Measurements from ENCODE around the gene ZNF639. TPM values are rescaled to one million over a fixed set of nuclear protein-coding genes. Genes with fewer than 3 reads are reported as not detected.
"Not testable (repeated sequence)": the region's sequence is repeated elsewhere in the genome, so short reads cannot be mapped to it uniquely, and the experiment has no call there.

ZNF639 gene
- total RNA-seq, 1 donor from 2014 or later, result 29.8 TPM

GRCh38 chr3:179301645-179302044 lies 21.2 kb upstream of the ZNF639 start:
- no peaks in the 10 kb centered on the region for H3K36me3 Mint-ChIP-seq (ENCODE audit: low read depth, unreplicated experiment)
- DNase-seq (ENCODE audit: low spot score), result no peak
- H3K9me3 Mint-ChIP-seq (ENCODE audit: unreplicated experiment), result peaks cover 3% of the 10 kb centered on the region
- no peaks in the 10 kb centered on the region for H3K27me3 Mint-ChIP-seq (ENCODE audit: unreplicated experiment)
- H3K4me3 Mint-ChIP-seq (ENCODE audit: unreplicated experiment), result no peak overlapping the region
- peaks cover 9% of the 10 kb centered on the region for H3K4me1 Mint-ChIP-seq (ENCODE audit: unreplicated experiment)
- no peak for TF ChIP-seq CTCF (IDR thresholded peaks at IDR 0.05; ENCODE audit: unreplicated experiment)
- no peak overlapping the region for H3K27ac Mint-ChIP-seq (ENCODE audit: unreplicated experiment)

DNA sequence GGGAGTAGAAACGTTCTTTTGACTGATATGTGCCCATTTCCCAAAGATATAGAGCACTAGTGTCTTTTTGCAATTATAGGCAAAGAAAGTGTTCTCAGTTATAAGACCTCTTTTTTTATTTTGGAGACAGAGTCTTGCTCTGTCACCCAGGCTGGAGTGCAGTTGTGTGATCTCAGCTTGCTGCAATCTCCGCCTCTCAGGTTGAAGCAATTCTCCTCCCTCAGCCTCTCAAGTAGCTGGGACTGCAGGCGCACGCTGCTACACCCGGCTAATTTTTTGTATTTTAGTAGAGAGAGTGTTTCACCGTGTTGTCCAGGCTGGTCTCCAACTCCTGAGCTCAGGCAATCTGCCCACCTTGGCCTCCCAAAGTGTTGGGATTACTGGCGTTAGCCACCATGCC lies 20.7 kb upstream of the ZNF639 start:
- no peaks in the 10 kb centered on the region for H3K36me3 Mint-ChIP-seq (ENCODE audit: low read depth, unreplicated experiment)

DNA sequence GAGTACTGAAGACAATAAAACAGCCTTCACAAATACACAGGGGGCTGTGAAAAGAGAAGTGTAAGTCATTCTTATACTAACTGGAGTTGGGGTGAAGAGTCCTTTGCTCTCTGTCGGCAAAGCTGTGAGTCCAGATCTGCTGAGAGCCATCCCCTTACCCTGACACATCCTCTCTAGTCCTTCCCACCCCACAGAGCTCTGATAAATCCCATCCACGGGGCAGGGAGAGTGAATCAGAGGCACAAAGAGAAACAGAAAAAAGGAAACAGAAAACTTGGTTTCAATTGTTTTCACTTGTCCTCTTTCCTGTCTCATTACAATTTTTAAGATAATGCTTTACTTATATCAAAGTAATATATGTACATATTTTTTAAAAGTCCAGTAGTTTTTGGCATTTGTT lies 18.2 kb upstream of the ZNF639 start:
- Mint-ChIP-seq H3K9me3 (ENCODE audit: unreplicated experiment) (peaks cover 3% of the 10 kb centered on the region), H3K27ac (ENCODE audit: unreplicated experiment) (no peak overlapping the region), H3K27me3 (ENCODE audit: unreplicated experiment) (no peaks in the 10 kb centered on the region), H3K4me1 (ENCODE audit: unreplicated experiment) (peaks cover 9% of the 10 kb centered on the region), H3K36me3 (ENCODE audit: low read depth, unreplicated experiment) (no peaks in the 10 kb centered on the region), H3K4me3 (ENCODE audit: unreplicated experiment) (no peak overlapping the region)
- no peak for TF ChIP-seq CTCF (IDR thresholded peaks at IDR 0.05; ENCODE audit: unreplicated experiment)
- no peak for DNase-seq (ENCODE audit: low spot score)

More for the DNA sequence above, 20.7 kb upstream of the ZNF639 start:
- Mint-ChIP-seq H3K9me3 (ENCODE audit: unreplicated experiment) (peaks cover 3% of the 10 kb centered on the region), H3K27ac (ENCODE audit: unreplicated experiment) (no peak overlapping the region), H3K27me3 (ENCODE audit: unreplicated experiment) (no peaks in the 10 kb centered on the region), H3K4me1 (ENCODE audit: unreplicated experiment) (peaks cover 9% of the 10 kb centered on the region), H3K4me3 (ENCODE audit: unreplicated experiment) (no peak overlapping the region)
- no peak for TF ChIP-seq CTCF (IDR thresholded peaks at IDR 0.05; ENCODE audit: unreplicated experiment)
- DNase-seq (ENCODE audit: low spot score), result no peak

DNA sequence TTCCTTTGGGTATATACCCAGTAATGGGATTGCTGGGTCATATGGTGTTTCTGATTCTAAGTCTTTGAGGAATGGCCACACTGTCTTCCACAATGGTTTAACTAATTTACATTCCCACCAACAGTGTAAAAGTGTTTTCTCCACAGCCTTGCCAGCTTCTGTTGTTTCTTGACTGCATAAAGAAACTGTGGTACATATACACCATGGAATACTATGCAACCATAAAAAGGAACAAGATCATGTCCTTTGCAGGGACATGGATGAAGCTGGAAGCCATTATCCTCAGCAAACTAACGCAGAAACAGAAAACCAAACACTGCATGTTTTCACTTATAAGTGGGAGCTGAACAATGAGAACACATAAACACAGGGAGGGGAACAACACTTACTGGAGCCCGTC lies 15.5 kb upstream of the ZNF639 start:
- not testable (repeated sequence) for H3K36me3 Mint-ChIP-seq (ENCODE audit: low read depth, unreplicated experiment); H3K9me3 Mint-ChIP-seq (ENCODE audit: unreplicated experiment); H3K4me3 Mint-ChIP-seq (ENCODE audit: unreplicated experiment); H3K27me3 Mint-ChIP-seq (ENCODE audit: unreplicated experiment); H3K27ac Mint-ChIP-seq (ENCODE audit: unreplicated experiment); DNase-seq (ENCODE audit: low spot score); H3K4me1 Mint-ChIP-seq (ENCODE audit: unreplicated experiment)

- Mint-ChIP-seq H3K4me1 (ENCODE audit: unreplicated experiment) (peaks cover 9% of the 10 kb centered on the region), H3K4me3 (ENCODE audit: unreplicated experiment) (no peak overlapping the region), H3K27ac (ENCODE audit: unreplicated experiment) (no peak overlapping the region), H3K36me3 (ENCODE audit: low read depth, unreplicated experiment) (no peaks in the 10 kb centered on the region), H3K9me3 (ENCODE audit: unreplicated experiment) (peaks cover 3% of the 10 kb centered on the region), H3K27me3 (ENCODE audit: unreplicated experiment) (no peaks in the 10 kb centered on the region)
- no peak for DNase-seq (ENCODE audit: low spot score)
- no peak for TF ChIP-seq CTCF (IDR thresholded peaks at IDR 0.05; ENCODE audit: unreplicated experiment)
Observed at GRCh38 chr3:179308001-179308400, 14.8 kb upstream of the ZNF639 start.

Measured in endothelial cell (in vitro differentiated cells).